ENCODE results near the gene NCAPH2.
"Not testable (repeated sequence)": the region's sequence is repeated elsewhere in the genome, so short reads cannot be mapped to it uniquely, and the experiment has no call there.

The NCAPH2 gene

GRCh38 chr22:50536226-50536625, 28.2 kb downstream of the NCAPH2 start:
- Histone ChIP-seq H3K4ac (ENCODE audit: low read length) (no peak overlapping the region), H3K4me1 (ENCODE audit: control insufficient read depth in 2 of 2, insufficient read depth in 1 of 2, low read depth in 1 of 2, low read length in 2 of 2) (peaks cover 2 to 9% of the 10 kb centered on the region in 2 donors), H3K27me3 (ENCODE audit: control insufficient read depth in 3 of 3, insufficient read depth in 3 of 3, low read depth in 1 of 3, low read length in 3 of 3) (peaks cover 0 to 8% (median 4%) of the 10 kb centered on the region in 3 experiments), H3K14ac (ENCODE audit: low read length) (no peak overlapping the region), H3K9ac (ENCODE audit: low read depth, low read length, poor library complexity) (no peak overlapping the region), H2BK15ac (ENCODE audit: low read length) (no peak overlapping the region), H3K4me2 (ENCODE audit: insufficient read depth, low read length, poor library complexity, severe bottlenecking) (no peak overlapping the region), H3K27ac (replicated peaks; ENCODE audit: low read length) (no peak overlapping the region), H2AFZ (ENCODE audit: low read length) (no peak overlapping the region), H2BK5ac (ENCODE audit: low read length) (no peak overlapping the region), H4K91ac (ENCODE audit: low read depth, low read length, poor library complexity) (no peak overlapping the region), H3K36me3 (replicated peaks in 1 of 2; ENCODE audit: control insufficient read depth in 2 of 2, insufficient read depth in 2 of 2, low read length in 2 of 2) (no peaks in the 10 kb centered on the region), H3K79me1 (ENCODE audit: low read depth, low read length) (no peaks in the 10 kb centered on the region), H2BK12ac (ENCODE audit: low read length) (no peak overlapping the region), H3K23ac (ENCODE audit: low read depth, low read length, poor library complexity) (no peak overlapping the region), H2BK120ac (ENCODE audit: low read depth, low read length) (no peak overlapping the region), H3K18ac (ENCODE audit: low read length) (no peak overlapping the region), H3K9me3 (replicated peaks in 1 of 2; ENCODE audit: control insufficient read depth in 2 of 2, insufficient read depth in 1 of 2, low read depth in 1 of 2, low read length in 2 of 2) (peaks cover 0 to 1% of the 10 kb centered on the region in 2 donors), H2AK5ac (ENCODE audit: low read depth, low read length) (no peak overlapping the region), H4K8ac (ENCODE audit: low read depth, low read length) (no peak overlapping the region), H3K4me3 (ENCODE audit: low read length in 2 of 2) (no peak overlapping the region)
- no peak for DNase-seq (ENCODE audit: low spot score)
- WGBS, 2 donors (ENCODE audit: extremely low coverage in 2 of 2, insufficient read length in 2 of 2, insufficient replicate concordance in 1 of 2): no CpG with 5 or more reads among the region's 3 CpGs

- WGBS, 2 donors (ENCODE audit: extremely low coverage in 2 of 2, insufficient read length in 2 of 2, insufficient replicate concordance in 1 of 2): 100% methylated on average over 3 of the region's 13 CpGs; no CpG with 5 or more reads in 1 of the 2 donors
- peaks cover 0 to 6% of the 10 kb centered on the region in 2 donors for H3K4me1 ChIP-seq (ENCODE audit: control insufficient read depth in 2 of 2, insufficient read depth in 1 of 2, low read depth in 1 of 2, low read length in 2 of 2)
- no peak overlapping the region for H2AK5ac ChIP-seq (ENCODE audit: low read depth, low read length)
- no peaks in the 10 kb centered on the region for H3K9me3 ChIP-seq (replicated peaks in 1 of 2; ENCODE audit: control insufficient read depth in 2 of 2, insufficient read depth in 1 of 2, low read depth in 1 of 2, low read length in 2 of 2)
- no peak overlapping the region for H2BK15ac ChIP-seq (ENCODE audit: low read length)
- no peak overlapping the region for H3K23ac ChIP-seq (ENCODE audit: low read depth, low read length, poor library complexity)
- H3K27ac ChIP-seq (replicated peaks; ENCODE audit: low read length): no peak overlapping the region
- H2AFZ ChIP-seq (ENCODE audit: low read length): peak overlapping the region; percentile 21
- DNase-seq (ENCODE audit: low spot score): no peak
- no peak overlapping the region for H3K9ac ChIP-seq (ENCODE audit: low read depth, low read length, poor library complexity)
- H3K14ac ChIP-seq (ENCODE audit: low read length): no peak overlapping the region
- H3K4ac ChIP-seq (ENCODE audit: low read length): no peak overlapping the region
- no peak overlapping the region for H4K8ac ChIP-seq (ENCODE audit: low read depth, low read length)
- H3K36me3 ChIP-seq (replicated peaks in 1 of 2; ENCODE audit: control insufficient read depth in 2 of 2, insufficient read depth in 2 of 2, low read length in 2 of 2): no peaks in the 10 kb centered on the region
- H3K79me1 ChIP-seq (ENCODE audit: low read depth, low read length): no peaks in the 10 kb centered on the region
- no peak overlapping the region for H2BK5ac ChIP-seq (ENCODE audit: low read length)
- H3K27me3 ChIP-seq (ENCODE audit: control insufficient read depth in 3 of 3, insufficient read depth in 3 of 3, low read depth in 1 of 3, low read length in 3 of 3): peaks cover 0 to 2% (median 0%) of the 10 kb centered on the region in 3 experiments
- H3K4me2 ChIP-seq (ENCODE audit: insufficient read depth, low read length, poor library complexity, severe bottlenecking): no peak overlapping the region
- H4K91ac ChIP-seq (ENCODE audit: low read depth, low read length, poor library complexity): no peak overlapping the region
- no peak overlapping the region for H2BK120ac ChIP-seq (ENCODE audit: low read depth, low read length)
- H3K18ac ChIP-seq (ENCODE audit: low read length): no peak overlapping the region
- H2BK12ac ChIP-seq (ENCODE audit: low read length): no peak overlapping the region
- no peak overlapping the region for H3K4me3 ChIP-seq (ENCODE audit: low read length in 2 of 2)
These were observed 29.7 kb downstream of the NCAPH2 start for GRCh38 chr22:50537765-50538164.

GRCh38 chr22:50540381-50540780, 32.4 kb downstream of the NCAPH2 start:
- H3K4me1 ChIP-seq (ENCODE audit: control insufficient read depth in 2 of 2, insufficient read depth in 1 of 2, low read depth in 1 of 2, low read length in 2 of 2): no peaks in the 10 kb centered on the region
- H2BK120ac ChIP-seq (ENCODE audit: low read depth, low read length): no peak overlapping the region
- H3K79me1 ChIP-seq (ENCODE audit: low read depth, low read length): no peaks in the 10 kb centered on the region
- no peak overlapping the region for H2AK5ac ChIP-seq (ENCODE audit: low read depth, low read length)
- no peak for DNase-seq (ENCODE audit: low spot score)
- H3K36me3 ChIP-seq (replicated peaks in 1 of 2; ENCODE audit: control insufficient read depth in 2 of 2, insufficient read depth in 2 of 2, low read length in 2 of 2): no peaks in the 10 kb centered on the region
- H3K9me3 ChIP-seq (replicated peaks in 1 of 2; ENCODE audit: control insufficient read depth in 2 of 2, insufficient read depth in 1 of 2, low read depth in 1 of 2, low read length in 2 of 2): no peaks in the 10 kb centered on the region
- H3K27ac ChIP-seq (replicated peaks; ENCODE audit: low read length): no peak overlapping the region
- peaks cover 0 to 12% (median 8%) of the 10 kb centered on the region in 3 experiments for H3K27me3 ChIP-seq (ENCODE audit: control insufficient read depth in 3 of 3, insufficient read depth in 3 of 3, low read depth in 1 of 3, low read length in 3 of 3)
- no peak overlapping the region for H3K4me3 ChIP-seq (ENCODE audit: low read length in 2 of 2)
- no peak overlapping the region for H2BK15ac ChIP-seq (ENCODE audit: low read length)
- H3K23ac ChIP-seq (ENCODE audit: low read depth, low read length, poor library complexity): no peak overlapping the region
- WGBS, 2 donors (ENCODE audit: extremely low coverage in 2 of 2, insufficient read length in 2 of 2, insufficient replicate concordance in 1 of 2): no CpG with 5 or more reads among the region's 10 CpGs
- no peak overlapping the region for H3K14ac ChIP-seq (ENCODE audit: low read length)
- H3K4ac ChIP-seq (ENCODE audit: low read length): no peak overlapping the region
- H2BK12ac ChIP-seq (ENCODE audit: low read length): no peak overlapping the region
- no peak overlapping the region for H3K18ac ChIP-seq (ENCODE audit: low read length)
- no peak overlapping the region for H3K4me2 ChIP-seq (ENCODE audit: insufficient read depth, low read length, poor library complexity, severe bottlenecking)
- H4K8ac ChIP-seq (ENCODE audit: low read depth, low read length): no peak overlapping the region
- H2AFZ ChIP-seq (ENCODE audit: low read length): no peak overlapping the region
- H2BK5ac ChIP-seq (ENCODE audit: low read length): no peak overlapping the region
- no peak overlapping the region for H3K9ac ChIP-seq (ENCODE audit: low read depth, low read length, poor library complexity)
- H4K91ac ChIP-seq (ENCODE audit: low read depth, low read length, poor library complexity): no peak overlapping the region

- H3K4me1 ChIP-seq (ENCODE audit: control insufficient read depth in 2 of 2, insufficient read depth in 1 of 2, low read depth in 1 of 2, low read length in 2 of 2); H3K4me3 ChIP-seq (ENCODE audit: low read length in 2 of 2); H3K4me2 ChIP-seq (ENCODE audit: insufficient read depth, low read length, poor library complexity, severe bottlenecking); H3K4ac ChIP-seq (ENCODE audit: low read length); H2AFZ ChIP-seq (ENCODE audit: low read length); H2BK5ac ChIP-seq (ENCODE audit: low read length); H2AK5ac ChIP-seq (ENCODE audit: low read depth, low read length); H3K27ac ChIP-seq (replicated peaks; ENCODE audit: low read length); H3K9me3 ChIP-seq (replicated peaks in 1 of 2; ENCODE audit: control insufficient read depth in 2 of 2, insufficient read depth in 1 of 2, low read depth in 1 of 2, low read length in 2 of 2); DNase-seq (ENCODE audit: low spot score); H3K9ac ChIP-seq (ENCODE audit: low read depth, low read length, poor library complexity); H3K79me1 ChIP-seq (ENCODE audit: low read depth, low read length); H2BK15ac ChIP-seq (ENCODE audit: low read length); H4K8ac ChIP-seq (ENCODE audit: low read depth, low read length); H4K91ac ChIP-seq (ENCODE audit: low read depth, low read length, poor library complexity); H3K36me3 ChIP-seq (replicated peaks in 1 of 2; ENCODE audit: control insufficient read depth in 2 of 2, insufficient read depth in 2 of 2, low read length in 2 of 2); H3K23ac ChIP-seq (ENCODE audit: low read depth, low read length, poor library complexity); H2BK120ac ChIP-seq (ENCODE audit: low read depth, low read length); H3K18ac ChIP-seq (ENCODE audit: low read length); H2BK12ac ChIP-seq (ENCODE audit: low read length); H3K14ac ChIP-seq (ENCODE audit: low read length): not testable (repeated sequence)
- H3K27me3 ChIP-seq (ENCODE audit: control insufficient read depth in 3 of 3, insufficient read depth in 3 of 3, low read depth in 1 of 3, low read length in 3 of 3): peaks cover 0 to 19% (median 13%) of the 10 kb centered on the region in 3 experiments
- no CpG with 5 or more reads among the region's 5 CpGs for WGBS, 2 donors (ENCODE audit: extremely low coverage in 2 of 2, insufficient read length in 2 of 2, insufficient replicate concordance in 1 of 2)
These were observed 33.6 kb downstream of the NCAPH2 start for GRCh38 chr22:50541667-50542026.

Measured in neuronal stem cell (in vitro differentiated cells).